EL (cell line): ENCODE measurements around the gene TBC1D22B.

Source experiments
- DNase-seq: peaks from one replicate; pipeline ENCODE4 v3.0.0-alpha.2; 2016

TBC1D22B gene

GRCh38 chr6:37362101-37362828 lies 104.7 kb downstream of the TBC1D22B start:
- no peak for DNase-seq

DNA sequence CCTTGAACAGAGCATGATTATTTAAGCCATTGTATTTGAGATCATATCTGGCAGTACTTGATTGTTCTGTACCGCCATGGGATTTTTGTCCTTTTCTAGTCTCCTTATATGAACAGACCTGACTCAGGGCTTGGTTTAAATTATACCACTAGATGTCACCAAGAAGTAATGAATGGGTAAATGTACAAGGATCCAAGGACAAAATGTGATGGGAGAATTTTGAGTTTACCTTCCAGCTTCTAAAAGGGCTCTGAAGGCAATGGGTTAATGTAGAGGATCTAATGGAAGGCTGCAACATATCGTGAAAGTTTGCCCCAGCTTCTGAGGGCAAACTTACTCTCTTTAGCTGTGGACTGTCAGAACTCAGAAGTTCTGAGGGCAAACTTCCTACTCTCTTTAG lies 108.2 kb downstream of the TBC1D22B start:
- no peak for DNase-seq

- DNase-seq = no peak
Measured at GRCh38 chr6:37366910-37367309, 109.3 kb downstream of the TBC1D22B start.

GRCh38 chr6:37368961-37369320 lies 111.4 kb downstream of the TBC1D22B start:
- DNase-seq = no peak

- DNase-seq = peak; percentile 28
Measured at GRCh38 chr6:37369321-37370201, 112.0 kb downstream of the TBC1D22B start.

DNA sequence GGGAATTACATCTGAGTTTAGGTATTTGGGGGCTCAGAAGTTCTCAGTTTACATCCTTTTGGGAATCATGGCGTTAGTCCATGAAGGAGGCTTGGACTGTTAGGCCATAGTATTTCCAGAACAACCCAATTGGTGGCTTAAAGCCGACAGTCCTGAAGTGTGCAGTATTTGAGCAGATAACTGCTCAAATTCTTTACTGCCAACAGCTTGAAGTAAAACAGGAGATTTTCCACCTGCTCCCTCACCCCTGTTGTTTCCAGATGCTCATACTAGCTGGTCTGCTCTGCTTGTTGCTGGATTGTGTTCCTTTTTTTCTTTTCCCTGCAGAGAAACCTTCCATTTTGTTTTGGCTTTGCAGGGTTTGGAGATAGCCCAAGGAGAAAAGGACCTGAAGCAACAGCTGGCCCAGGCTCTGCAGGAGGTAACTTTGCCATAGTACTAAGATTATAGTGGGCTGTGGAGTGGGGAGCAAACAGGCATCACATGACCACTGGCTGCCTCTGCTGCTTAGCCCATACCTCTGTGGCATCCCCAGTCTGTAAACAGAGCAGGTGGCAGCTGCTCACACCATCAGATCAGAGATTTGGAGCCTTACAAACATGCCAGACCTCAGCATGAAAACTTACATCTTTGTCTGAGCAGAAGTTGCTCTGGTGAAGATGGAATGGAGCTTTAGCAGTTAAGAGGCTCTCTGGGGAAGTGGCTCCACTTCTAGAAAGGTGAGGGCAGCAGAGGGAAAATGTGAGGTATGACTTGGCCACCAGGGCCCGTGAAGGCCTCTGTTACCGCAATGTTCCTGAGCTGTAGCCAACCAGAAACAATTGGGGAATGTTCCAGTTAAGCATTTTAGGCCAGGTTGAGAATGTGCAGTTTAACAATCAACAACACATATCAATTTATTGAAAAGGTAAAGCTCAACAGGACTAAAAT lies 113.8 kb downstream of the TBC1D22B start:
- no peak for DNase-seq

GRCh38 chr6:37372116-37372515 lies 114.5 kb downstream of the TBC1D22B start:
- DNase-seq = peak; percentile 43

GRCh38 chr6:37373822-37374471 lies 116.4 kb downstream of the TBC1D22B start:
- DNase-seq = no peak

GRCh38 chr6:37375376-37375775 lies 117.8 kb downstream of the TBC1D22B start:
- DNase-seq = no peak

GRCh38 chr6:37376078-37376743 lies 118.6 kb downstream of the TBC1D22B start:
- no peak for DNase-seq

GRCh38 chr6:37381579-37381978 lies 124.0 kb downstream of the TBC1D22B start:
- DNase-seq = peak; percentile 50
